H1 (cell line): Measurements from ENCODE around the gene NOBOX. TPM values are rescaled to one million over a fixed set of nuclear protein-coding genes. Genes with fewer than 3 reads are reported as not detected.
A peak's percentile ranks its signal among the peaks of the same experiment; 100 is the strongest.

Source experiments
- CTCF ChIA-PET: fragments of 300-600 bp; sonication (Branson Sonifier 250); formaldehyde crosslinking; loops from one replicate; lab custom pipeline; 2021; ENCODE audit not compliant: partially characterized antibody; lab: Charles Lee
- POLR2A ChIA-PET: fragments of 300-600 bp; sonication (Branson Sonifier 250); formaldehyde crosslinking; loops from one replicate; lab custom pipeline; 2021; ENCODE audit warnings: inconsistent platforms; ENCODE audit not compliant: partially characterized antibody; lab: Charles Lee
- DNase-seq, 2 experiments: peaks; one replicate each; pipeline versions ENCODE4 v3.0.0 to v3.0.0-alpha.2; 2010 to 2022; ENCODE audit warnings: low spot score in 2 of 2, low read depth in 1 of 2, mixed read lengths in 1 of 2
- FAIRE-seq: peaks from 2 replicates; lab custom pipeline; 2011; peaks lifted over from hg19 to GRCh38; lab: Jason Lieb, UNC
- H2AFZ ChIP-seq: 2 replicates; pipeline ENCODE4 v1.8.1; 2012; ENCODE audit warnings: low read length, inconsistent platforms
- H2AK5ac ChIP-seq: 2 replicates; pipeline ENCODE4 v1.6.1; 2013; ENCODE audit warnings: low read depth, low read length
- H2BK120ac ChIP-seq: replicated peaks from 2 replicates; pipeline ENCODE3; 2013; ENCODE audit warnings: low read depth, low read length, inconsistent platforms
- H2BK12ac ChIP-seq: 2 replicates; pipeline ENCODE4 v1.6.1; 2013; ENCODE audit warnings: low read depth, low read length
- H2BK15ac ChIP-seq: 2 replicates; pipeline ENCODE4 v1.6.1; 2013; ENCODE audit warnings: low read length
- H2BK20ac ChIP-seq: 2 replicates; pipeline ENCODE4 v1.6.1; 2013; ENCODE audit warnings: low read length
- H2BK5ac ChIP-seq: 2 replicates; pipeline ENCODE4 v1.6.1; 2013; ENCODE audit warnings: low read depth, low read length
- H3K14ac ChIP-seq: 2 replicates; pipeline ENCODE4 v1.6.1; 2013; ENCODE audit warnings: inconsistent platforms; ENCODE audit not compliant: insufficient read length
- H3K18ac ChIP-seq: 2 replicates; pipeline ENCODE4 v1.6.1; 2013; ENCODE audit warnings: low read length; ENCODE audit errors: extremely low read depth
- H3K23ac ChIP-seq: 2 replicates; pipeline ENCODE4 v1.6.1; 2013; ENCODE audit warnings: inconsistent platforms; ENCODE audit not compliant: insufficient read length
- H3K23me2 ChIP-seq: 2 replicates; pipeline ENCODE4 v1.6.1; 2013; ENCODE audit warnings: low read depth, low read length
- H3K27ac ChIP-seq: 2 replicates; pipeline ENCODE4 v1.6.1; 2011; ENCODE audit warnings: low read depth, low read length, inconsistent platforms
- H3K27me3 ChIP-seq, 4 experiments: replicated peaks in 1 of 4; 1 replicate in 1 of 4; 2 replicates in 3 of 4; pipeline versions ENCODE4 v1.6.1 to v1.8.1; 2011 to 2013; ENCODE audit warnings: low read length in 3 of 4, mild to moderate bottlenecking in 3 of 4, inconsistent platforms in 2 of 4, mixed read lengths in 2 of 4, moderate library complexity in 1 of 4; ENCODE audit not compliant: control insufficient read depth in 3 of 4, insufficient read depth in 3 of 4; ENCODE audit errors: extremely low read depth in 1 of 4
- H3K36me3 ChIP-seq, 4 experiments: 2 replicates each; pipeline versions ENCODE4 v1.6.1 to v1.8.1; 2011 to 2013; ENCODE audit warnings: mild to moderate bottlenecking in 4 of 4, low read length in 3 of 4, moderate library complexity in 2 of 4, control low read depth in 1 of 4, inconsistent platforms in 1 of 4; ENCODE audit not compliant: insufficient read depth in 4 of 4, control insufficient read depth in 2 of 4
- H3K4ac ChIP-seq: replicated peaks from 2 replicates; pipeline ENCODE3; 2013; ENCODE audit warnings: low read length, low read depth, mixed read lengths, inconsistent platforms; ENCODE audit not compliant: insufficient read length
- H3K4me1 ChIP-seq, 4 experiments: replicated peaks in 1 of 4; 1 replicate in 1 of 4; 2 replicates in 3 of 4; pipeline versions ENCODE4 v1.6.1 to v1.8.1; 2011 to 2013; ENCODE audit warnings: low read length in 3 of 4, inconsistent platforms in 2 of 4, mixed read lengths in 1 of 4; ENCODE audit not compliant: insufficient read depth in 4 of 4, control insufficient read depth in 3 of 4
- H3K4me2 ChIP-seq, 2 experiments: 2 replicates each; pipeline versions ENCODE4 v1.6.1 to v1.8.1; 2011 to 2013; ENCODE audit warnings: low read depth in 2 of 2, low read length in 2 of 2, control low read depth in 1 of 2, inconsistent platforms in 1 of 2, mild to moderate bottlenecking in 1 of 2; ENCODE audit not compliant: insufficient read depth in 1 of 2
- H3K4me3 ChIP-seq, 4 experiments: fragments of 200-600, 300-600 bp in 1 of 4; sonication (generic), shearing (Covaris generic), sonication (Bioruptor Twin) in 1 of 4; 2 replicates each; pipeline versions ENCODE4 v1.5.1 to v1.8.1; 2011 to 2016; ENCODE audit warnings: low read length in 4 of 4, low read depth in 3 of 4, control low read depth in 2 of 4, inconsistent platforms in 2 of 4, mild to moderate bottlenecking in 2 of 4, mixed read lengths in 1 of 4, moderate library complexity in 1 of 4; ENCODE audit not compliant: insufficient read depth in 2 of 4; ENCODE audit errors: extremely low read depth in 1 of 4
- H3K56ac ChIP-seq: replicated peaks from 2 replicates; pipeline ENCODE3; 2013; ENCODE audit warnings: low read depth, mild to moderate bottlenecking, mixed read lengths, low read length, inconsistent platforms; ENCODE audit not compliant: insufficient read length
- H3K79me1 ChIP-seq: 2 replicates; pipeline ENCODE4 v1.6.1; 2013; ENCODE audit warnings: low read depth, low read length, control low read depth
- H3K79me2 ChIP-seq, 2 experiments: 2 replicates each; pipeline versions ENCODE4 v1.6.1 to v1.8.1; 2012 to 2013; ENCODE audit warnings: low read length in 2 of 2, mild to moderate bottlenecking in 2 of 2, inconsistent platforms in 1 of 2; ENCODE audit not compliant: insufficient read depth in 2 of 2, control insufficient read depth in 1 of 2
- H3K9ac ChIP-seq, 4 experiments: replicated peaks in 1 of 4; 1 replicate in 1 of 4; 2 replicates in 3 of 4; pipeline versions ENCODE4 v1.6.1 to v1.8.1; 2011 to 2013; ENCODE audit warnings: low read depth in 3 of 4, low read length in 3 of 4, control low read depth in 2 of 4, mild to moderate bottlenecking in 2 of 4, moderate library complexity in 2 of 4, inconsistent platforms in 1 of 4; ENCODE audit errors: extremely low read depth in 1 of 4
- H3K9me3 ChIP-seq, 2 experiments: 2 replicates each; pipeline versions ENCODE4 v1.6.1 to v1.8.1; 2012 to 2013; ENCODE audit warnings: mild to moderate bottlenecking in 2 of 2, moderate library complexity in 2 of 2, control low read depth in 1 of 2, inconsistent platforms in 1 of 2, low read depth in 1 of 2, low read length in 1 of 2, mixed read lengths in 1 of 2; ENCODE audit not compliant: insufficient read depth in 2 of 2
- H4K20me1 ChIP-seq, 2 experiments: replicated peaks in 1 of 2; 2 replicates each; pipeline versions ENCODE3 to v1.8.1; 2011 to 2013; ENCODE audit warnings: inconsistent platforms in 2 of 2, low read length in 2 of 2, mild to moderate bottlenecking in 1 of 2; ENCODE audit not compliant: insufficient read depth in 2 of 2, control insufficient read depth in 1 of 2
- H4K5ac ChIP-seq: 2 replicates; pipeline ENCODE4 v1.6.1; 2013; ENCODE audit warnings: low read length, low read depth, mixed read lengths, inconsistent platforms; ENCODE audit not compliant: insufficient read length
- H4K8ac ChIP-seq: 2 replicates; pipeline ENCODE4 v1.8.0; 2013; ENCODE audit warnings: mild to moderate bottlenecking, moderate library complexity, low read length, inconsistent platforms; ENCODE audit not compliant: insufficient read depth; ENCODE audit errors: extremely low read depth
- H4K91ac ChIP-seq: replicated peaks from 2 replicates; pipeline ENCODE3; 2013; ENCODE audit warnings: low read length, mixed read lengths, inconsistent platforms; ENCODE audit not compliant: insufficient read length
- BACH1 ChIP-seq: IDR thresholded peaks from 2 replicates; pipeline ENCODE4 v1.6.1; 2012; ENCODE audit warnings: low read length, improper control_type of control experiment
- BCL11A ChIP-seq, 2 experiments: IDR thresholded peaks; one replicate each; pipeline ENCODE4 v1.6.1; 2011; ENCODE audit warnings: low read depth in 2 of 2, low read length in 2 of 2, mild to moderate bottlenecking in 2 of 2
- SIRT6 ChIP-seq: IDR thresholded peaks from one replicate; pipeline ENCODE4 v1.7.1; 2012; ENCODE audit warnings: low read length, inconsistent platforms
- TBP ChIP-seq: IDR thresholded peaks from 2 replicates; pipeline ENCODE4 v1.6.1; 2011; ENCODE audit warnings: low read depth, low read length, improper control_type of control experiment
- WGBS, 2 experiments: shearing (Covaris generic) in 1 of 2; methylation state at CpG; one replicate each; pipeline versions ENCODE4 v1.1.6 to v1.1.7; 2013 to 2015; ENCODE audit warnings: low lambda C conversion rate in 2 of 2, mixed read lengths in 2 of 2, inconsistent platforms in 1 of 2, low coverage in 1 of 2, missing lambda C conversion rate in 1 of 2; ENCODE audit not compliant: insufficient replicate concordance in 2 of 2, insufficient coverage in 1 of 2, insufficient read length in 1 of 2; ENCODE audit errors: extremely low coverage in 1 of 2, missing lambda C conversion rate in 1 of 2; 5-methylcytosine and 5-hydroxymethylcytosine counted together
- polyA plus RNA-seq, 7 experiments: library from polyadenylated mRNA; depleted of rRNA in 3 of 7; stranded (reverse) in 5 of 7; unstranded in 2 of 7; fragments of >200 nt in 5 of 7; fragments of 200-250 nt in 2 of 7; gene quantifications; 1 replicate in 5 of 7; 2 replicates in 1 of 7; 4 replicates in 1 of 7; pipeline versions ENCODE4 v1.2.1 to v1.2.3, GENCODE V29; 2011 to 2013; ENCODE audit warnings: missing spikeins in 2 of 7, mixed read lengths in 2 of 7
- total RNA-seq: library from RNA; stranded (reverse); fragmentation: NEBNext Ultra II Directional; extraction: Animal tissue kit (Norgen Biotek cat#: 25700); gene quantifications from 2 replicates; pipeline ENCODE4 v1.2.1, GENCODE V29; 2021

Gene NOBOX
- total and polyA plus RNA-seq, 2 of the 8 experiments (the other 6 are each of a cell fraction or from before 2014, with no cell fraction given): not detected

- WGBS, 2 experiments: 86% methylated on average over 5 of the region's 11 CpGs; no CpG with 5 or more reads in 1 of the 2 experiments
- Histone ChIP-seq H3K9me3 (no peaks in the 10 kb centered on the region), H3K56ac (no peak overlapping the region), H2BK120ac (no peak overlapping the region), H2AFZ (no peak overlapping the region), H3K14ac (no peak overlapping the region), H3K79me1 (no peaks in the 10 kb centered on the region), H3K4me2 (no peak overlapping the region), H4K5ac (no peak overlapping the region), H3K36me3 (no peaks in the 10 kb centered on the region), H2BK5ac (no peak overlapping the region), H3K4me3 (no peak overlapping the region), H3K27ac (no peak overlapping the region), H3K18ac (no peak overlapping the region), H3K4ac (no peak overlapping the region), H2BK12ac (no peak overlapping the region), H2BK20ac (no peak overlapping the region), H3K4me1 (peaks cover 0 to 6% (median 3%) of the 10 kb centered on the region in 4 experiments; a peak in 4 of 7 replicates), H3K79me2 (no peaks in the 10 kb centered on the region), H2AK5ac (no peak overlapping the region), H3K23ac (no peak overlapping the region), H4K91ac (no peak overlapping the region), H4K20me1 (no peaks in the 10 kb centered on the region), H3K23me2 (no peaks in the 10 kb centered on the region), H4K8ac (no peak overlapping the region), H3K9ac (no peak overlapping the region), H3K27me3 (no peaks in the 10 kb centered on the region), H2BK15ac (no peak overlapping the region)
- CTCF ChIA-PET: interaction anchor here (1.4 to 2.4 kb wide), 3 partner anchors 11 to 34 kb away, joined by 3 to 16 read pairs (median 9); no protein-coding TSS in a partner anchor
- DNase-seq: peak in 1 of 2 experiments; percentile 27
- no peak for FAIRE-seq
- POLR2A ChIA-PET: interaction anchor here (1.4 kb wide), 1 partner anchor 12 kb away, joined by 3 read pairs; no protein-coding TSS in a partner anchor
- TF ChIP-seq BACH1 (no peak), BCL11A (IDR thresholded peaks at IDR 0.05; ENCODE audit: low read depth in 2 of 2, low read length in 2 of 2) (no peak), TBP (no peak), SIRT6 (no peak)
Measured at GRCh38 chr7:144403102-144403501, 391 bp downstream of the NOBOX start.
